Thymus (tissue), 11 donors: ENCODE measurements around the gene UPF3A. TPM values are rescaled to one million over a fixed set of nuclear protein-coding genes. Genes with fewer than 3 reads are reported as not detected.
"Not testable (repeated sequence)": the region's sequence is repeated elsewhere in the genome, so short reads cannot be mapped to it uniquely, and the experiment has no call there.

Experiments used
- DNase-seq, 9 donors: peaks; one replicate each; pipeline ENCODE4 v3.0.0-alpha.2; 2013; ENCODE audit warnings: low spot score in 9 of 9, low read depth in 6 of 9, missing footprints in 1 of 9
- H3K27ac ChIP-seq, 2 donors: one replicate each; pipeline ENCODE4 v1.5.1; 2013; ENCODE audit warnings: control low read depth in 1 of 2, low read depth in 1 of 2, low read length in 1 of 2, mild to moderate bottlenecking in 1 of 2, moderate library complexity in 1 of 2
- H3K27me3 ChIP-seq, 2 donors: one replicate each; pipeline ENCODE4 v1.5.1; 2013; ENCODE audit warnings: low read length in 1 of 2; ENCODE audit not compliant: control insufficient read depth in 2 of 2, insufficient read depth in 1 of 2
- H3K36me3 ChIP-seq, 2 donors: one replicate each; pipeline ENCODE4 v1.5.1; 2013; ENCODE audit warnings: low read length in 1 of 2, mild to moderate bottlenecking in 1 of 2, moderate library complexity in 1 of 2; ENCODE audit not compliant: control insufficient read depth in 2 of 2, insufficient read depth in 2 of 2
- H3K4me1 ChIP-seq, 2 donors: one replicate each; pipeline ENCODE4 v1.5.1; 2013; ENCODE audit warnings: low read length in 2 of 2; ENCODE audit not compliant: control insufficient read depth in 2 of 2, insufficient read depth in 2 of 2
- H3K4me3 ChIP-seq, 2 donors: one replicate each; pipeline ENCODE4 v1.5.1; 2013; ENCODE audit warnings: low read length in 2 of 2, control low read depth in 1 of 2, mild to moderate bottlenecking in 1 of 2
- H3K9me3 ChIP-seq, 2 donors: one replicate each; pipeline ENCODE4 v1.5.1; 2013; ENCODE audit warnings: low read length in 1 of 2, mild to moderate bottlenecking in 1 of 2; ENCODE audit not compliant: control insufficient read depth in 2 of 2, insufficient read depth in 1 of 2
- WGBS: extraction: QIAGEN DNeasy Blood & Tissue Kit; methylation state at CpG from one replicate; pipeline ENCODE4 v1.1.7; 2013; 5-methylcytosine and 5-hydroxymethylcytosine counted together
- polyA plus RNA-seq: library from polyadenylated mRNA; stranded (reverse); fragments of 200-250 nt; gene quantifications from one replicate; pipeline ENCODE4 v1.2.3, GENCODE V29; 2013
- total RNA-seq: library from RNA; stranded (reverse); fragments of 120-200 nt; gene quantifications from one replicate; pipeline ENCODE4 v1.2.4, GENCODE V29; 2013
- donor health status: healthy.

The UPF3A gene
- total and polyA plus RNA-seq, 2 donors, result 28.2 to 81.0 TPM

DNA sequence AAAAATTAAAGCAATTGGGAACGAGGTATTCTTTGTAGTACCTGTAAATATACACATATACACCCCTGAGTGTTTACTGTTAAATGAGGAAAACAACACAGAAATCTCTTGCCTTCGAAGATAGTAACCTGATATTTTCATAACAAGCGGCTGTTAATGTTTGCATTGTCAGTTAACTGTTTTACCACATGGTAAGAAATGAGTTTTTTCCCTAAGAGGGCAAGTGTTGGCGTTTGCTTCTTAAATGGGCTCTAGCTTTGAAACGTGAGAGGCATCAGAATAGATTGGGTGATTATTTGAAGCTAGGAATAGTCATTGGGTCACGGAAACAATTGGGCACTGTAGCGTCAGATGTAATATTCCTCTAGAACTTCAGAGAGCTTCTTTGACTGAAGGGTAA lies 22.0 kb upstream of the UPF3A start:
- peak overlapping the region in 1 of 2 donors; percentile 59 for H3K27ac ChIP-seq
- H3K9me3 ChIP-seq, result no peaks in the 10 kb centered on the region
- peaks cover 45 to 95% of the 10 kb centered on the region in 2 donors for H3K36me3 ChIP-seq
- WGBS, result 92% methylated on average over 7 of the region's 7 CpGs
- H3K4me3 ChIP-seq, result no peak overlapping the region
- H3K27me3 ChIP-seq, result no peaks in the 10 kb centered on the region
- peaks cover 10 to 36% of the 10 kb centered on the region in 2 donors for H3K4me1 ChIP-seq
- DNase-seq, result no peak

GRCh38 chr13:114259974-114260373 lies 21.4 kb upstream of the UPF3A start:
- peak in 4 of 9 donors; percentile 19 to 69 (median 39) for DNase-seq
- H3K4me1 ChIP-seq, result peaks cover 10 to 42% of the 10 kb centered on the region in 2 donors
- H3K36me3 ChIP-seq, result peaks cover 51 to 96% of the 10 kb centered on the region in 2 donors
- WGBS, result 69% methylated on average over 4 of the region's 4 CpGs
- peak overlapping the region; percentile 59 to 60 for H3K27ac ChIP-seq
- H3K27me3 ChIP-seq, result no peaks in the 10 kb centered on the region
- H3K4me3 ChIP-seq, result no peak overlapping the region
- H3K9me3 ChIP-seq, result no peaks in the 10 kb centered on the region

- H3K27me3 ChIP-seq, result no peaks in the 10 kb centered on the region
- no peak overlapping the region for H3K4me3 ChIP-seq
- DNase-seq, result no peak
- WGBS, result 77% methylated on average over 3 of the region's 3 CpGs
- H3K27ac ChIP-seq, result peak overlapping the region in 1 of 2 donors; percentile 59
- H3K9me3 ChIP-seq, result no peaks in the 10 kb centered on the region
- peaks cover 56 to 96% of the 10 kb centered on the region in 2 donors for H3K36me3 ChIP-seq
- H3K4me1 ChIP-seq, result peaks cover 10 to 42% of the 10 kb centered on the region in 2 donors
Measured at GRCh38 chr13:114260814-114261213, 20.6 kb upstream of the UPF3A start.

DNA sequence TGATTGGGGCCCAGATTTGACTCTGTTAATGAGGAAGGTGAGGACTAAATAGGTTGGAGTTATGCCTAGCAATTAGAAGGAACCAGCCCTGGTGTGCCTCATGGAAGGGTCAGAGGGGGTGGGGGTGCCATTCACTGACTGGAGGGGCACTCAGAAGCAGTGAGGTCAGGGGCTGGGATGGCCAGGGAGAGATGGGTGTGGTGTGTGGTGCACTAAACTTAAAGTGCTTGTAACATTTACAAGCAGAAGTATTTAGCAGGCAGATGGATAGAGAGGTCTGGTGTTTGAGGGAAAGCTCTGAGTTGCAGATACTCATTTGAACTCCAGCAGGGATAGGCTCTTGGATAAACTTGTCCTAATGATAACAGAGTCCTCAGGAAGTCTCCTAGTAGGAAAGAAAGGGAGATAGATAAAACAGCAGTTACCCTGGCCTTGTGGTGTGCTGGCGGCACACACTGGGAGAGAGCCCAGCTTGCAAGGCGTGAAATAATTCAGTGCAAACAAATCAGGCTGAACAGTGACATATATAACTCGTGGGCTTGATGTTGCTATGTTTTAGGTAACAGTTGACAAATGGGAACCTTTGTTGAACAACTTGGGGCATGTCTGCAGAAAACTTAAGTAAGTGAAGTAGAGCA lies 20.0 kb upstream of the UPF3A start:
- Histone ChIP-seq H3K4me3 (no peak overlapping the region), H3K27ac (no peak overlapping the region), H3K27me3 (no peaks in the 10 kb centered on the region), H3K36me3 (peaks cover 62 to 96% of the 10 kb centered on the region in 2 donors), H3K4me1 (peaks cover 10 to 42% of the 10 kb centered on the region in 2 donors), H3K9me3 (no peaks in the 10 kb centered on the region)
- WGBS, result 90% methylated on average over 3 of the region's 3 CpGs
- DNase-seq, result no peak

DNA sequence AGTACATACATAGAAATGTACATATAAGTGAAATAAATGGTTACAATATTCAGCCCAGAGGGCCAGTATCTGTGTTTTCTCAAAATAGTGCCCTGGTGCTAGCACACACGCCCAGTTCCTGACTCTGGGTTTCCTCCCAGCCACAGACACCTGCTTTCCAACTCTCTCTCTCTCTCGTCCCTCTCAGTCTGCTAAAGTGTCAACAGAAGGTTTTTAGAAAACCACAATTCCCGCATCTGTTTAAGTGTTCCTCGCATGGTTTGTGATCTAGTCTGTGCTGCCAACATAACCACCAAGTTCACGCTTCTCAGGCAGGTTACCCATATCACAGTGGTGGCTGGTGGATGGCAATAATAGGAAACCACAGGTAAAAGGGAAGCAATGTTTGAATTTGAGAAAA lies 17.8 kb upstream of the UPF3A start:
- Histone ChIP-seq H3K36me3 (peaks cover 66 to 93% of the 10 kb centered on the region in 2 donors), H3K4me3 (no peak overlapping the region), H3K9me3 (no peaks in the 10 kb centered on the region), H3K27me3 (no peaks in the 10 kb centered on the region), H3K4me1 (peaks cover 10 to 42% of the 10 kb centered on the region in 2 donors), H3K27ac (peak overlapping the region in 1 of 2 donors; percentile 73)
- 4% methylated on average over 5 of the region's 5 CpGs for WGBS
- DNase-seq, result peak in 6 of 9 donors; percentile 16 to 81 (median 42)

DNA sequence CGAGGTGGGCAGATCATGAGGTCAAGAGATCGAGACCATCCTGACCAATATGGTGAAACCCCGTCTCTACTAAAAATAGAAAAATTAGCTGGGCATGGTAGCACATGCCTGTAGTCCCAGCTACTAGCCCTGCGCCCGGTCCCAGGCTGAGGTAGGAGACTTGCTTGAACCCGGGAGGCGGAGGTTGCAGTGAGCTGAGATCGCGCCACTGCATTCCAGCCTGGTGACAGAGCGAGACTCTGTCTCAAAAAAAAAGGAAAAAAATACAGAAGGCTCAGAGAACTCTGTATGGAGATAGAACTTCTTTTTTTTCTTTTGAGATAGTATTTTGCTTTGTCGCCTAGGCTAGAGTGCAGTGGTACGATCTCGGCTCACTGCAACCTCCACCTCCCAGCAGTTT lies 17.1 kb upstream of the UPF3A start:
- 96% methylated on average over 13 of the region's 13 CpGs for WGBS
- not testable (repeated sequence) for H3K27ac ChIP-seq, DNase-seq, H3K4me3 ChIP-seq, H3K27me3 ChIP-seq, H3K9me3 ChIP-seq
- Histone ChIP-seq H3K36me3 (peaks cover 72 to 93% of the 10 kb centered on the region in 2 donors), H3K4me1 (peaks cover 10 to 42% of the 10 kb centered on the region in 2 donors)

DNA sequence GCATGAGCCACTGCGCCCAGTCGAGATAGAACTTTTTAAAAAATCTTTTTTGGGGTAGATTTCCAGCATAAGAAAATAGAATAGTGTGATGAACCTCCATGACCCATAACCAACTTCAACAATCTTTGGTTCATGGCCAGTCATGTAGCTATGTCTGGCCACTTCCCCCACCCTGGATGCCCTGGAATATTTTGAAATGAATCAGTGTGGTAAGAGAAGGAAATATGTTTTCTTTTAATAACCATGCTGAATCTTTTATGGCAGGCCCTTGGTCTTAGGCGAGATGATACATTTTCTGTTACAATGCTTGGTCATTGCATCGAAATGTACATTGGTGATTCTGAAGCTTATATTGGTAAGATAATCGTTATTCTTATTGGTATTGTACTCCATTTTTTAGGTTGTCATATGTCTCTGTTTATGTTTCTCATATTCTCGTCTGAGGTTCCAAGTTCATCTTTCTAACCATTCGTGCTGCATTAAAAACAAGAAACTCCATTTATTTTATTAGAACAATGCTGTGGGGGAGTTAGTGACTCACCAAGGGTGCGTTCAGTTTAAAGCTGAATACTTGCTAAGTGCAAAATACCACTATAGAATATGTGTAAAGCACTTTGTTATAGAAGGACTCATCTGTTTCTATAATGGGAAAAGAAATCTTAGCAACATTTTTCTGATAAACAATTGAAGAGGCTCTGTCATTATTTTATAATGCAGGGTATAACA lies 16.4 kb upstream of the UPF3A start:
- H3K4me1 ChIP-seq, result peaks cover 10 to 37% of the 10 kb centered on the region in 2 donors
- H3K27me3 ChIP-seq, result no peaks in the 10 kb centered on the region
- H3K36me3 ChIP-seq, result peaks cover 69 to 91% of the 10 kb centered on the region in 2 donors
- no peak overlapping the region for H3K27ac ChIP-seq
- 98% methylated on average over 8 of the region's 8 CpGs for WGBS
- DNase-seq, result no peak
- H3K4me3 ChIP-seq, result no peak overlapping the region
- no peaks in the 10 kb centered on the region for H3K9me3 ChIP-seq

GRCh38 chr13:114266241-114266640 lies 15.2 kb upstream of the UPF3A start:
- H3K36me3 ChIP-seq, result peaks cover 68 to 86% of the 10 kb centered on the region in 2 donors

More at GRCh38 chr13:114266241-114266640, 15.2 kb upstream of the UPF3A start:
- Histone ChIP-seq H3K27me3 (no peaks in the 10 kb centered on the region), H3K4me1 (peaks cover 10 to 27% of the 10 kb centered on the region in 2 donors), H3K4me3 (no peak overlapping the region), H3K9me3 (no peaks in the 10 kb centered on the region), H3K27ac (no peak overlapping the region)
- DNase-seq, result no peak
- WGBS, result 99% methylated on average over 5 of the region's 5 CpGs
